ENCODE data around the gene ADGRA3. TPM values are rescaled to one million over a fixed set of nuclear protein-coding genes. Genes with fewer than 3 reads are reported as not detected.

ADGRA3 gene
- total and polyA plus RNA-seq, 2 of the 13 experiments (the other 11 are each of a cell fraction or from before 2014, with no cell fraction given) = 32.2 to 40.8 TPM

GRCh38 chr4:22414833-22415232 is 101.0 kb downstream of the ADGRA3 start (continued):
- TF ChIP-seq, protein P1, sequence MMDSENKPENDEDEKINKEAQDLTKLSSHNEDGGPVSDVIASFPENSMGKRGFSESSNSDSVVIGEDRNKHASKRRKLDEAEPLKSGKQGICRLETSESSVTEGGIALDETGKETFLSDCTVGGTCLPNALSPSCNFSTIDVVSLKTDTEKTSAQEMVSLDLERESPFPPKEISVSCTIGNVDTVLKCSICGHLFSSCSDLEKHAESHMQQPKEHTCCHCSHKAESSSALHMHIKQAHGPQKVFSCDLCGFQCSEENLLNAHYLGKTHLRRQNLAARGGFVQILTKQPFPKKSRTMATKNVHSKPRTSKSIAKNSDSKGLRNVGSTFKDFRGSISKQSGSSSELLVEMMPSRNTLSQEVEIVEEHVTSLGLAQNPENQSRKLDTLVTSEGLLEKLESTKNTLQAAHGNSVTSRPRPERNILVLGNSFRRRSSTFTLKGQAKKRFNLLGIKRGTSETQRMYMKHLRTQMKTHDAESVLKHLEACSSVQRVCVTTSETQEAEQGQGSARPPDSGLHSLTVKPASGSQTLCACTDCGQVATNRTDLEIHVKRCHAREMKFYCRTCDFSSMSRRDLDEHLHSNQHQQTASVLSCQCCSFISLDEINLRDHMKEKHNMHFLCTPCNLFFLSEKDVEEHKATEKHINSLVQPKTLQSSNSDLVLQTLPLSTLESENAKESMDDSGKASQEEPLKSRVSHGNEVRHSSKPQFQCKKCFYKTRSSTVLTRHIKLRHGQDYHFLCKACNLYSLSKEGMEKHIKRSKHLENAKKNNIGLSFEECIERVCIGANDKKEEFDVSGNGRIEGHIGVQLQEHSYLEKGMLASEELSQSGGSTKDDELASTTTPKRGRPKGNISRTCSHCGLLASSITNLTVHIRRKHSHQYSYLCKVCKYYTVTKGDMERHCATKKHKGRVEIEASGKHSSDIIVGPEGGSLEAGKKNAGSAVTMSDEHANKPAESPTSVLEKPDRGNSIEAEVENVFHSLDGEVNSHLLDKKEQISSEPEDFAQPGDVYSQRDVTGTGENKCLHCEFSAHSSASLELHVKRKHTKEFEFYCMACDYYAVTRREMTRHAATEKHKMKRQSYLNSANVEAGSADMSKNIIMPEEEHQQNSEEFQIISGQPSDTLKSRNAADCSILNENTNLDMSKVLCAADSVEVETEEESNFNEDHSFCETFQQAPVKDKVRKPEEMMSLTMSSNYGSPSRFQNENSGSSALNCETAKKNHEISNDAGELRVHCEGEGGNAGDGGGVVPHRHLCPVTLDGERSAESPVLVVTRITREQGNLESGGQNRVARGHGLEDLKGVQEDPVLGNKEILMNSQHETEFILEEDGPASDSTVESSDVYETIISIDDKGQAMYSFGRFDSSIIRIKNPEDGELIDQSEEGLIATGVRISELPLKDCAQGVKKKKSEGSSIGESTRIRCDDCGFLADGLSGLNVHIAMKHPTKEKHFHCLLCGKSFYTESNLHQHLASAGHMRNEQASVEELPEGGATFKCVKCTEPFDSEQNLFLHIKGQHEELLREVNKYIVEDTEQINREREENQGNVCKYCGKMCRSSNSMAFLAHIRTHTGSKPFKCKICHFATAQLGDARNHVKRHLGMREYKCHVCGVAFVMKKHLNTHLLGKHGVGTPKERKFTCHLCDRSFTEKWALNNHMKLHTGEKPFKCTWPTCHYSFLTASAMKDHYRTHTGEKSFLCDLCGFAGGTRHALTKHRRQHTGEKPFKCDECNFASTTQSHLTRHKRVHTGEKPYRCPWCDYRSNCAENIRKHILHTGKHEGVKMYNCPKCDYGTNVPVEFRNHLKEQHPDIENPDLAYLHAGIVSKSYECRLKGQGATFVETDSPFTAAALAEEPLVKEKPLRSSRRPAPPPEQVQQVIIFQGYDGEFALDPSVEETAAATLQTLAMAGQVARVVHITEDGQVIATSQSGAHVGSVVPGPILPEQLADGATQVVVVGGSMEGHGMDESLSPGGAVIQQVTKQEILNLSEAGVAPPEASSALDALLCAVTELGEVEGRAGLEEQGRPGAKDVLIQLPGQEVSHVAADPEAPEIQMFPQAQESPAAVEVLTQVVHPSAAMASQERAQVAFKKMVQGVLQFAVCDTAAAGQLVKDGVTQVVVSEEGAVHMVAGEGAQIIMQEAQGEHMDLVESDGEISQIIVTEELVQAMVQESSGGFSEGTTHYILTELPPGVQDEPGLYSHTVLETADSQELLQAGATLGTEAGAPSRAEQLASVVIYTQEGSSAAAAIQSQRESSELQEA (CRISPR knock-in tag; IDR thresholded peaks at IDR 0.05; ENCODE audit: not compliant biosample characterization) = no peak
- no peak for TF ChIP-seq REXO4 (CRISPR knock-in tag; IDR thresholded peaks at IDR 0.05; ENCODE audit: borderline replicate concordance)
- no peak for TF ChIP-seq ZNF737 (CRISPR knock-in tag; IDR thresholded peaks at IDR 0.05; ENCODE audit: borderline replicate concordance)

DNA sequence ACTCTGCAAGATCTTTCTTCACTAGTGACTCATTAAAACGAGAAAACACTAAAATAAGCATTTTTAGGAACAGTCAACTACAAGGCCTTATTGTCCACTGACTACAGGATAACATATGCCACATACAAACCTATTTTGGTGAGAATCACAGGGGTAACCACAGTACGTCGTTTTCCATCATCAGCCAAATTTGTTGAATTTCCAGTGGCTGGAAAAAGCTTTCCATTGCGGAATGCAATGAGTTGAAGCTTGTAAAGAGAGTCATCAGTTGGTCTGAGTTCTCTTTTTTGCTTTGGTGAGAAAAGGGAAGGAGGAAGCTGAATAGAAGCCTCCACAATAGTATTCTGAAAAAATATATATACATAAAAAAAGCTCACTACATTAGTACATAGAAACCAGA is 102.4 kb downstream of the ADGRA3 start:
- Histone ChIP-seq H3K4me1 (ENCODE audit: insufficient read depth, low read length) (no peaks in the 10 kb centered on the region), H3K27ac (ENCODE audit: extremely low read length, insufficient read depth, low read length) (no peak overlapping the region), H4K20me1 (ENCODE audit: insufficient read depth, low read length) (no peaks in the 10 kb centered on the region), H3K27me3 (ENCODE audit: control insufficient read depth in 1 of 2, insufficient read depth in 2 of 2, low read length in 2 of 2) (no peaks in the 10 kb centered on the region), H3K4me3 (replicated peaks in 1 of 3; ENCODE audit: insufficient read depth in 1 of 3, low read depth in 2 of 3, low read length in 3 of 3) (no peak overlapping the region), H3K9ac (ENCODE audit: insufficient read depth, low read depth, low read length) (no peak overlapping the region), H3K79me2 (ENCODE audit: insufficient read depth, low read length) (no peaks in the 10 kb centered on the region), H3K36me3 (replicated peaks in 1 of 2; ENCODE audit: control insufficient read depth in 1 of 2, insufficient read depth in 2 of 2, low read length in 2 of 2) (peaks cover 4 to 27% of the 10 kb centered on the region in 2 experiments; a peak in 3 of 5 replicates), H3K4me2 (ENCODE audit: low read depth, low read length) (no peak overlapping the region), H3K9me3 (ENCODE audit: low read length) (no peaks in the 10 kb centered on the region), H2AFZ (ENCODE audit: low read length) (no peak overlapping the region)
- no peak for DNase-seq (ENCODE audit: low spot score)
- CTCF ChIA-PET (ENCODE audit: low intra/inter-chr PET ratio, low total read pairs) = no interaction called here
- WGBS (ENCODE audit: low lambda C conversion rate) = 96% methylated on average over 4 of the region's 4 CpGs
- in situ Hi-C loops (cut with HindIII; ENCODE audit: extremely low pct_ligation_motif_present, low pct_unique_long_range_greater_than_20kb) = loop anchor here (5.0 kb wide), 2 partner anchors 194 to 279 kb away; partner anchors contain the start of gene GBA3
- no peak for FAIRE-seq
- no TSS peak for BruUV-seq (replicated peaks)
- POLR2A ChIA-PET = no interaction called here
- no peak for ATAC-seq
- intact Hi-C loops (cut with micrococcal nuclease; ENCODE audit: unreplicated experiment) = no loop called here
- no peak for TF ChIP-seq SUZ12 (IDR thresholded peaks at IDR 0.05; ENCODE audit: low read depth, low read length)
- TF ChIP-seq ZNF292 (CRISPR knock-in tag; IDR thresholded peaks at IDR 0.05; ENCODE audit: borderline replicate concordance, low read depth) = no peak
- no peak for TF ChIP-seq NFRKB (IDR thresholded peaks at IDR 0.05)
- no peak for TF ChIP-seq CREM (IDR thresholded peaks at IDR 0.05)
- no peak for TF ChIP-seq CREM (CRISPR knock-in tag; IDR thresholded peaks at IDR 0.05)
- no peak for TF ChIP-seq NFATC3 (CRISPR knock-in tag; IDR thresholded peaks at IDR 0.05)
